Epithelial cell of esophagus (primary cell): ENCODE measurements around the gene BUB1.
A peak's percentile ranks its signal among the peaks of the same experiment; 100 is the strongest.

ENCODE experiments used
- DNase-seq: peaks from one replicate; pipeline ENCODE4 v3.0.0; 2010; ENCODE audit warnings: low read depth
- H3K4me3 ChIP-seq: 2 replicates; pipeline ENCODE4 v1.5.1; 2011; ENCODE audit warnings: mild to moderate bottlenecking, low read length, control low read depth
- CTCF ChIP-seq: IDR thresholded peaks from 2 replicates; pipeline ENCODE4 v1.5.1; 2011; ENCODE audit warnings: low read depth, mild to moderate bottlenecking, low read length, control low read depth, inconsistent platforms; ENCODE audit not compliant: insufficient read depth; ENCODE audit errors: missing control alignments

Gene BUB1

GRCh38 chr2:110657724-110658305 is 20.0 kb downstream of the BUB1 start:
- no peak overlapping the region for H3K4me3 ChIP-seq
- TF ChIP-seq CTCF: no peak
- peak; percentile 7 for DNase-seq

GRCh38 chr2:110655701-110656100 is 22.2 kb downstream of the BUB1 start:
- H3K4me3 ChIP-seq: no peak overlapping the region
- peak; percentile 21 for DNase-seq
- TF ChIP-seq CTCF: no peak

- TF ChIP-seq CTCF: no peak
- no peak overlapping the region for H3K4me3 ChIP-seq
- DNase-seq: no peak
Observed at GRCh38 chr2:110653861-110654260, 24.0 kb downstream of the BUB1 start.

- no peak for TF ChIP-seq CTCF
- no peak for DNase-seq
- H3K4me3 ChIP-seq: no peak overlapping the region
Observed at GRCh38 chr2:110650346-110650745, 27.5 kb downstream of the BUB1 start.

GRCh38 chr2:110647777-110648176 is 30.1 kb downstream of the BUB1 start:
- no peak for DNase-seq
- H3K4me3 ChIP-seq: no peak overlapping the region
- no peak for TF ChIP-seq CTCF

GRCh38 chr2:110645616-110646015 is 32.2 kb downstream of the BUB1 start:
- TF ChIP-seq CTCF: no peak
- DNase-seq: peak; percentile 80
- H3K4me3 ChIP-seq: no peak overlapping the region

GRCh38 chr2:110644357-110644756 is 33.5 kb downstream of the BUB1 start:
- no peak for TF ChIP-seq CTCF
- DNase-seq: no peak
- H3K4me3 ChIP-seq: no peak overlapping the region
